HT1080 (cell line): ENCODE data around the gene EYA3. TPM values are rescaled to one million over a fixed set of nuclear protein-coding genes. Genes with fewer than 3 reads are reported as not detected.

Experiments
- DNase-seq: peaks from one replicate; pipeline ENCODE4 v3.0.0-alpha.2; 2015; ENCODE audit warnings: low read depth
- small RNA-seq: library from RNA; depleted of rRNA; stranded (forward); fragments of <200 nt; gene quantifications from one replicate; pipeline ENCODE3, GENCODE V24; 2014
- total RNA-seq: library from RNA; depleted of rRNA; stranded (reverse); fragments of >200 nt; shearing (Covaris generic); gene quantifications from 2 replicates; pipeline ENCODE4 v1.2.3, GENCODE V29; 2014; rRNA removed

Gene EYA3
- total RNA-seq, 1 experiment from 2014 or later: 19.5 TPM

GRCh38 chr1:27940870-27941560, 147.4 kb downstream of the EYA3 start:
- DNase-seq: no peak

GRCh38 chr1:27940297-27940696, 148.1 kb downstream of the EYA3 start:
- DNase-seq: no peak

- no peak for DNase-seq
Observed at GRCh38 chr1:27938488-27938887, 149.9 kb downstream of the EYA3 start.

- DNase-seq: no peak
Observed at GRCh38 chr1:27937524-27937836, 150.9 kb downstream of the EYA3 start.

- no peak for DNase-seq
Observed at GRCh38 chr1:27936370-27936769, 152.0 kb downstream of the EYA3 start.

- no peak for DNase-seq
Observed at GRCh38 chr1:27935721-27936120, 152.7 kb downstream of the EYA3 start.

- peak; percentile 52 for DNase-seq
Observed at GRCh38 chr1:27934818-27935549, 153.4 kb downstream of the EYA3 start, which contains the start of gene SMPDL3B. Gene SMPDL3B (plus strand): TSS chr1:27935000. CDS start chr1:27935184, 184 bp downstream.

GRCh38 chr1:27931759-27932158, 156.7 kb downstream of the EYA3 start:
- DNase-seq: no peak

- no peak for DNase-seq
Observed at GRCh38 chr1:27931184-27931583, 157.2 kb downstream of the EYA3 start.

GRCh38 chr1:27928216-27928954, 160.0 kb downstream of the EYA3 start:
- peak; percentile 21 for DNase-seq

GRCh38 chr1:27922272-27922671, 166.1 kb downstream of the EYA3 start:
- DNase-seq: no peak

Small RNA genes within 50 kb of the gene (small RNA-seq; reads per million reads assigned to genes)
- gene RN7SL559P: not detected

Other genes with a start within 250 kb of the EYA3 start
- not detected in 2 replicates for gene THEMIS2, start 216.1 kb downstream of the EYA3 start, total RNA-seq
- gene RPA2, start 174.0 kb downstream of the EYA3 start, total RNA-seq: 85.5 and 109 TPM in 2 replicates
- gene SMPDL3B, start 153.6 kb downstream of the EYA3 start, total RNA-seq: 0.34 and 0.60 TPM in 2 replicates
- 5.5 and 9.4 TPM in 2 replicates for gene XKR8, start 128.6 kb downstream of the EYA3 start, total RNA-seq
- 0.26 TPM in 1 of 2 replicates, not detected in the other for gene PTAFR, start 88.1 kb upstream of the EYA3 start, total RNA-seq
- gene DNAJC8, start 144.4 kb upstream of the EYA3 start, total RNA-seq: 82.0 and 85.2 TPM in 2 replicates
- gene ATP5IF1, start 147.5 kb upstream of the EYA3 start, total RNA-seq: 171 and 197 TPM in 2 replicates
- 20.7 and 24.6 TPM in 2 replicates for gene SESN2, start 170.9 kb upstream of the EYA3 start, total RNA-seq
- 16.6 and 19.3 TPM in 2 replicates for gene MED18, start 240.4 kb upstream of the EYA3 start, total RNA-seq